H9 (cell line): ENCODE measurements around the gene TMED5. TPM values are rescaled to one million over a fixed set of nuclear protein-coding genes. Genes with fewer than 3 reads are reported as not detected.

ENCODE experiments used
- DNase-seq: peaks from one replicate; pipeline ENCODE4 v3.0.0-alpha.2; 2017
- H2AFZ ChIP-seq: one replicate; pipeline ENCODE4 v1.6.1; 2013; ENCODE audit warnings: mild to moderate bottlenecking, low read length, control low read depth, moderate library complexity
- H2AK5ac ChIP-seq: 2 replicates; pipeline ENCODE4 v1.6.1; 2013; ENCODE audit warnings: low read length, control low read depth, mixed read lengths; ENCODE audit not compliant: insufficient read length
- H2BK120ac ChIP-seq: one replicate; pipeline ENCODE4 v1.6.1; 2013; ENCODE audit warnings: low read depth, mild to moderate bottlenecking, low read length, control low read depth, inconsistent platforms; ENCODE audit not compliant: poor library complexity, severe bottlenecking
- H2BK12ac ChIP-seq: 2 replicates; pipeline ENCODE4 v1.6.1; 2013; ENCODE audit warnings: low read length, control low read depth, mixed read lengths, low read depth; ENCODE audit not compliant: insufficient read length
- H2BK15ac ChIP-seq: 2 replicates; pipeline ENCODE4 v1.6.1; 2013; ENCODE audit warnings: low read depth, low read length, control low read depth
- H2BK20ac ChIP-seq: one replicate; pipeline ENCODE4 v1.6.1; 2013; ENCODE audit warnings: low read depth, mild to moderate bottlenecking, low read length, control low read depth, inconsistent platforms; ENCODE audit not compliant: poor library complexity, severe bottlenecking
- H2BK5ac ChIP-seq: 2 replicates; pipeline ENCODE4 v1.6.1; 2013; ENCODE audit warnings: low read length, control low read depth, mixed read lengths; ENCODE audit not compliant: insufficient read length
- H3K14ac ChIP-seq: 2 replicates; pipeline ENCODE4 v1.6.1; 2013; ENCODE audit warnings: low read length, control low read depth; ENCODE audit not compliant: insufficient read depth
- H3K18ac ChIP-seq: 2 replicates; pipeline ENCODE4 v1.6.1; 2013; ENCODE audit warnings: low read depth, mild to moderate bottlenecking, mixed read lengths, low read length, control low read depth; ENCODE audit not compliant: insufficient read length
- H3K23ac ChIP-seq: 2 replicates; pipeline ENCODE4 v1.6.1; 2013; ENCODE audit warnings: low read length, control low read depth, mixed read lengths, low read depth; ENCODE audit not compliant: insufficient read length
- H3K23me2 ChIP-seq: 2 replicates; pipeline ENCODE4 v1.6.1; 2013; ENCODE audit warnings: low read depth, mild to moderate bottlenecking, mixed read lengths, low read length, control low read depth; ENCODE audit not compliant: insufficient read length, poor library complexity, severe bottlenecking
- H3K27ac ChIP-seq: 2 replicates; pipeline ENCODE4 v1.5.1; 2013; ENCODE audit warnings: low read length, control low read depth, mixed read lengths, low read depth; ENCODE audit not compliant: insufficient read length
- H3K27me3 ChIP-seq: 2 replicates; pipeline ENCODE4 v1.6.1; 2013; ENCODE audit warnings: low read length, control low read depth, inconsistent platforms; ENCODE audit not compliant: insufficient read depth
- H3K4ac ChIP-seq: 2 replicates; pipeline ENCODE4 v1.6.1; 2013; ENCODE audit warnings: low read depth, mild to moderate bottlenecking, control low read depth, inconsistent platforms, low read length, moderate library complexity
- H3K4me1 ChIP-seq: 2 replicates; pipeline ENCODE4 v1.6.1; 2013; ENCODE audit warnings: low read length, control low read depth, inconsistent platforms; ENCODE audit not compliant: insufficient read depth
- H3K4me2 ChIP-seq: 2 replicates; pipeline ENCODE4 v1.6.1; 2013; ENCODE audit warnings: low read length, control low read depth, mixed read lengths; ENCODE audit not compliant: insufficient read length, insufficient read depth
- H3K56ac ChIP-seq: 2 replicates; pipeline ENCODE4 v1.6.1; 2013; ENCODE audit warnings: low read depth, mild to moderate bottlenecking, mixed read lengths, low read length, control low read depth; ENCODE audit not compliant: insufficient read length
- H3K79me1 ChIP-seq: 2 replicates; pipeline ENCODE4 v1.6.1; 2013; ENCODE audit warnings: low read depth, mild to moderate bottlenecking, moderate library complexity, low read length, control low read depth, inconsistent platforms; ENCODE audit not compliant: insufficient read depth, poor library complexity, severe bottlenecking
- H3K79me2 ChIP-seq: 2 replicates; pipeline ENCODE4 v1.6.1; 2013; ENCODE audit warnings: low read length, control low read depth, inconsistent platforms; ENCODE audit not compliant: insufficient read depth
- H3K9ac ChIP-seq: 2 replicates; pipeline ENCODE4 v1.6.1; 2013; ENCODE audit warnings: low read length, control low read depth, mixed read lengths; ENCODE audit not compliant: insufficient read length; ENCODE audit errors: extremely low read depth
- H3K9me3 ChIP-seq: one replicate; pipeline ENCODE4 v1.6.1; 2013; ENCODE audit warnings: low read depth, low read length, inconsistent platforms; ENCODE audit not compliant: control insufficient read depth
- H3T11ph ChIP-seq: one replicate; pipeline ENCODE4 v1.6.1; 2013; ENCODE audit warnings: mild to moderate bottlenecking, low read length, control low read depth, inconsistent platforms
- H4K20me1 ChIP-seq: one replicate; pipeline ENCODE4 v1.6.1; 2013; ENCODE audit not compliant: control insufficient read depth, insufficient read length, insufficient read depth
- H4K5ac ChIP-seq: 2 replicates; pipeline ENCODE4 v1.6.1; 2013; ENCODE audit warnings: low read depth, mild to moderate bottlenecking, mixed read lengths, low read length, control low read depth; ENCODE audit not compliant: insufficient read length
- H4K8ac ChIP-seq: replicated peaks from 2 replicates; pipeline ENCODE4 v1.6.1; 2013; ENCODE audit warnings: low read length, control low read depth, mixed read lengths, low read depth; ENCODE audit not compliant: insufficient read length
- H4K91ac ChIP-seq: 2 replicates; pipeline ENCODE4 v1.6.1; 2013; ENCODE audit warnings: low read depth, mild to moderate bottlenecking, moderate library complexity, mixed read lengths, low read length, control low read depth; ENCODE audit not compliant: insufficient read length
- H3K27ac Mint-ChIP-seq, 3 experiments: 2 replicates in 2 of 3; 3 replicates in 1 of 3; pipeline ENCODE4 v1.8.0; 2020 to 2021; ENCODE audit warnings: mixed read lengths in 3 of 3, mild to moderate bottlenecking in 1 of 3, moderate library complexity in 1 of 3
- H3K27me3 Mint-ChIP-seq: 2 replicates; pipeline ENCODE4 v1.8.0; 2021; ENCODE audit warnings: low read depth, mild to moderate bottlenecking, moderate library complexity, mixed read lengths
- H3K36me3 Mint-ChIP-seq, 3 experiments: 2 replicates in 2 of 3; 3 replicates in 1 of 3; pipeline ENCODE4 v1.8.0; 2020 to 2021; ENCODE audit warnings: low read depth in 3 of 3, mixed read lengths in 3 of 3; ENCODE audit not compliant: insufficient read depth in 1 of 3
- H3K4me1 Mint-ChIP-seq, 2 experiments: 2 replicates each; pipeline ENCODE4 v1.8.0; 2020; ENCODE audit warnings: mixed read lengths in 2 of 2
- H3K4me3 Mint-ChIP-seq, 2 experiments: 2 replicates in 1 of 2; 3 replicates in 1 of 2; pipeline ENCODE4 v1.8.0; 2020 to 2021; ENCODE audit warnings: mild to moderate bottlenecking in 2 of 2, mixed read lengths in 2 of 2, moderate library complexity in 1 of 2
- H3K9me3 Mint-ChIP-seq, 2 experiments: 2 replicates in 1 of 2; 3 replicates in 1 of 2; pipeline ENCODE4 v1.8.0; 2020; ENCODE audit warnings: mild to moderate bottlenecking in 2 of 2, mixed read lengths in 2 of 2, moderate library complexity in 1 of 2
- WGBS: extraction: QIAGEN DNeasy Blood & Tissue Kit; methylation state at CpG from one replicate; pipeline ENCODE4 v1.1.7; 2013; ENCODE audit warnings: missing lambda C conversion rate, low lambda C conversion rate, mixed read lengths; ENCODE audit not compliant: insufficient read length; ENCODE audit errors: extremely low coverage; 5-methylcytosine and 5-hydroxymethylcytosine counted together
- total RNA-seq: library from RNA; stranded (reverse); gene quantifications from 2 replicates; pipeline ENCODE4 v1.2.1, GENCODE V29; 2021
- TF ChIP-seq, protein P1 (sequence below): fragments of 200-600 bp; sonication (generic); conservative IDR thresholded peaks from 3 replicates; pipeline ENCODE4 v1.8.0; 2021; ENCODE audit warnings: antibody characterized with exemption, mild to moderate bottlenecking

Gene TMED5
- total RNA-seq, 1 experiment from 2014 or later = 35.0 TPM

DNA sequence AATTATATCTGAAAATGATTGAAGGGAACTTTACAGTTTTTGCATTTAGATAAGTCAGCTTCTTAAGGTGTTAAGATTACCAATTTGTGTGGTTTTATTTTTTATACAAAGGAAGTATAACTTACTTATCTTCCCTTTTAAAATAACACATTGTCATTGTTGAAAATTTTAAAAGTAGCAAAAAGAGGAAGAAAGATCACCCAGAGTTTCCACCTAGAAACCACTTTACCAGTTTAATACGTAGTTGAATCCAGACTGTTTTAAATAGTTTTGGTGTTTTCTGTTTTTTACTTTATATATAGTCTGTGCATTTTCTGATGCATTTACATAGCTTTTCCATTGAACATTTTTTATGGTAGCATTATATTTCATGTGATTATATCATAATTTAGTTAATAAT is 6.5 kb upstream of the TMED5 start:
- Histone ChIP-seq H2AK5ac (no peak overlapping the region), H2BK15ac (no peak overlapping the region), H3K4me2 (no peak overlapping the region), H3K9ac (no peak overlapping the region), H2BK5ac (no peak overlapping the region), H3K79me1 (no peaks in the 10 kb centered on the region), H2BK120ac (no peak overlapping the region), H2BK12ac (no peak overlapping the region), H3K79me2 (no peaks in the 10 kb centered on the region), H3K18ac (no peak overlapping the region), H2AFZ (no peak overlapping the region), H4K5ac (no peak overlapping the region), H3K23ac (no peak overlapping the region), H4K20me1 (no peaks in the 10 kb centered on the region), H3K4ac (no peak overlapping the region), H4K91ac (no peak overlapping the region), H3K27ac (no peak overlapping the region), H3K9me3 (no peaks in the 10 kb centered on the region), H3K27me3 (no peaks in the 10 kb centered on the region), H4K8ac (no peak overlapping the region), H2BK20ac (no peak overlapping the region), H3K23me2 (no peaks in the 10 kb centered on the region), H3K4me1 (no peaks in the 10 kb centered on the region), H3K56ac (no peak overlapping the region), H3T11ph (no peak overlapping the region), H3K14ac (no peak overlapping the region)
- no peak overlapping the region for H3K4me3 Mint-ChIP-seq
- H3K36me3 Mint-ChIP-seq = peaks cover 3 to 29% (median 17%) of the 10 kb centered on the region in 3 experiments; a peak in 5 of 7 replicates
- no CpG with 5 or more reads among the region's 1 CpG for WGBS
- peaks cover 15% of the 10 kb centered on the region in 2 experiments for H3K4me1 Mint-ChIP-seq
- H3K27ac Mint-ChIP-seq = no peak overlapping the region
- TF ChIP-seq, protein P1, sequence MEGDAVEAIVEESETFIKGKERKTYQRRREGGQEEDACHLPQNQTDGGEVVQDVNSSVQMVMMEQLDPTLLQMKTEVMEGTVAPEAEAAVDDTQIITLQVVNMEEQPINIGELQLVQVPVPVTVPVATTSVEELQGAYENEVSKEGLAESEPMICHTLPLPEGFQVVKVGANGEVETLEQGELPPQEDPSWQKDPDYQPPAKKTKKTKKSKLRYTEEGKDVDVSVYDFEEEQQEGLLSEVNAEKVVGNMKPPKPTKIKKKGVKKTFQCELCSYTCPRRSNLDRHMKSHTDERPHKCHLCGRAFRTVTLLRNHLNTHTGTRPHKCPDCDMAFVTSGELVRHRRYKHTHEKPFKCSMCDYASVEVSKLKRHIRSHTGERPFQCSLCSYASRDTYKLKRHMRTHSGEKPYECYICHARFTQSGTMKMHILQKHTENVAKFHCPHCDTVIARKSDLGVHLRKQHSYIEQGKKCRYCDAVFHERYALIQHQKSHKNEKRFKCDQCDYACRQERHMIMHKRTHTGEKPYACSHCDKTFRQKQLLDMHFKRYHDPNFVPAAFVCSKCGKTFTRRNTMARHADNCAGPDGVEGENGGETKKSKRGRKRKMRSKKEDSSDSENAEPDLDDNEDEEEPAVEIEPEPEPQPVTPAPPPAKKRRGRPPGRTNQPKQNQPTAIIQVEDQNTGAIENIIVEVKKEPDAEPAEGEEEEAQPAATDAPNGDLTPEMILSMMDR = no peak
- H3K9me3 Mint-ChIP-seq = no peaks in the 10 kb centered on the region
- no peaks in the 10 kb centered on the region for H3K27me3 Mint-ChIP-seq
- DNase-seq = no peak
